ENCODE data around the gene STAT4. TPM values are rescaled to one million over a fixed set of nuclear protein-coding genes. Genes with fewer than 3 reads are reported as not detected.

STAT4 gene, protein sequence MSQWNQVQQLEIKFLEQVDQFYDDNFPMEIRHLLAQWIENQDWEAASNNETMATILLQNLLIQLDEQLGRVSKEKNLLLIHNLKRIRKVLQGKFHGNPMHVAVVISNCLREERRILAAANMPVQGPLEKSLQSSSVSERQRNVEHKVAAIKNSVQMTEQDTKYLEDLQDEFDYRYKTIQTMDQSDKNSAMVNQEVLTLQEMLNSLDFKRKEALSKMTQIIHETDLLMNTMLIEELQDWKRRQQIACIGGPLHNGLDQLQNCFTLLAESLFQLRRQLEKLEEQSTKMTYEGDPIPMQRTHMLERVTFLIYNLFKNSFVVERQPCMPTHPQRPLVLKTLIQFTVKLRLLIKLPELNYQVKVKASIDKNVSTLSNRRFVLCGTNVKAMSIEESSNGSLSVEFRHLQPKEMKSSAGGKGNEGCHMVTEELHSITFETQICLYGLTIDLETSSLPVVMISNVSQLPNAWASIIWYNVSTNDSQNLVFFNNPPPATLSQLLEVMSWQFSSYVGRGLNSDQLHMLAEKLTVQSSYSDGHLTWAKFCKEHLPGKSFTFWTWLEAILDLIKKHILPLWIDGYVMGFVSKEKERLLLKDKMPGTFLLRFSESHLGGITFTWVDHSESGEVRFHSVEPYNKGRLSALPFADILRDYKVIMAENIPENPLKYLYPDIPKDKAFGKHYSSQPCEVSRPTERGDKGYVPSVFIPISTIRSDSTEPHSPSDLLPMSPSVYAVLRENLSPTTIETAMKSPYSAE
- 1 to 10 TPM; 2.5 to 7.9 TPM for total RNA-seq
- 1 to 10 TPM in 1 of 2 donors, under 1 TPM in 1; 0.85 to 3.8 TPM for polyA plus RNA-seq

DNA sequence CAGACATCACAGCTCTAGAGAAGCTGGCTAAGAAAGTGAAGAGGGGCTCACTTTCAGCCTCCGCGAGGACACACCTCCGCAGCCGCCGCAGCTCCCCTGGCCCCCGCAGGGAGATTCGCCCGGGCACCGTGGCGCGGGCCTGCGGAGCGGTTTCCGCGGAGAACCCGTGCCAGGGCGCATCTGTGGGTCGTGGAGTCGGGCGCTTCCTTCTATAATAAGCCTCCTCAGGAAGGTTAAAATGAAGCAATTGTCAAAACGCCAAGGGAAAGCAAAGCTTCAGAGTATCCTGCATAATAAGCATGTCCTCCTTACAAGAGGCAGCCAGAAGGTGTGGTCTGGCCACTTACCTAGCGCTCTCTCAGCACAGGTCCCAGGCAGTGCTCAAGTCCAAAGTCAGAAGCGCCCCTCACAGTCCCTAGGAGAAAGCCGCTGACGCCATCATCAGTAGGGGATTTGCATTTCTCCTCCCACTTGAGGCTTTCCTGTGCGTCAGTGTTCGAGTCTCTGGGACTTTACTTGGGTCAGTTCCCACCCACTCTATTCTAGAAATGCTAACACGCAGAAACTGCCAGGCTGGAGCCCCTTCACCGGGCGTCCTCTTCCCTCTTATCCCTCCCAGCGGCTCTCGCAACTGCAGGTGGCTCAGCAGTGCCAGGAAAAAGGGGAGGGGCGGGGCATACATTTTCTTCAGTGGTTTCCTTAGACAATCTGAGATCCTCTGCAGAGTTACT, at the start of gene STAT4:
Gene STAT4 (minus strand): TSS at position 395 of the 731 bp plus-strand sequence. CDS start 2,791 bp downstream, outside the sequence.
- Histone ChIP-seq H3K27me3 (ENCODE audit: control insufficient read depth in 4 of 4, insufficient read depth in 4 of 4, low read length in 3 of 4) (no peaks in the 10 kb centered on the region), H3K4me3 (ENCODE audit: low read depth in 1 of 3, low read length in 3 of 3) (peak within 1 kb of the TSS; percentile 50 to 63 (median 56)), H3K27ac (ENCODE audit: low read depth in 1 of 2, low read length in 2 of 2) (peak within 1 kb of the TSS in 1 of 2 donors; percentile 37), H3K9me3 (ENCODE audit: control insufficient read depth in 4 of 4, low read length in 3 of 4) (no peaks in the 10 kb centered on the region), H3K4me1 (ENCODE audit: control insufficient read depth in 4 of 4, insufficient read depth in 4 of 4, low read length in 3 of 4) (peaks cover 0 to 14% (median 7%) of the 10 kb centered on the region in 4 donors), H3K9ac (ENCODE audit: low read depth in 1 of 2, low read length in 2 of 2) (peak within 1 kb of the TSS; percentile 30 to 55), H3K36me3 (ENCODE audit: control insufficient read depth in 4 of 4, insufficient read depth in 3 of 4, low read depth in 1 of 4, low read length in 3 of 4) (no peaks in the 10 kb centered on the region)
- TF ChIP-seq GABPA (IDR thresholded peaks at IDR 0.05 in 1 of 2, conservative IDR thresholded peaks at IDR 0.05 in 1 of 2) = no peak
- TF ChIP-seq, protein P1, sequence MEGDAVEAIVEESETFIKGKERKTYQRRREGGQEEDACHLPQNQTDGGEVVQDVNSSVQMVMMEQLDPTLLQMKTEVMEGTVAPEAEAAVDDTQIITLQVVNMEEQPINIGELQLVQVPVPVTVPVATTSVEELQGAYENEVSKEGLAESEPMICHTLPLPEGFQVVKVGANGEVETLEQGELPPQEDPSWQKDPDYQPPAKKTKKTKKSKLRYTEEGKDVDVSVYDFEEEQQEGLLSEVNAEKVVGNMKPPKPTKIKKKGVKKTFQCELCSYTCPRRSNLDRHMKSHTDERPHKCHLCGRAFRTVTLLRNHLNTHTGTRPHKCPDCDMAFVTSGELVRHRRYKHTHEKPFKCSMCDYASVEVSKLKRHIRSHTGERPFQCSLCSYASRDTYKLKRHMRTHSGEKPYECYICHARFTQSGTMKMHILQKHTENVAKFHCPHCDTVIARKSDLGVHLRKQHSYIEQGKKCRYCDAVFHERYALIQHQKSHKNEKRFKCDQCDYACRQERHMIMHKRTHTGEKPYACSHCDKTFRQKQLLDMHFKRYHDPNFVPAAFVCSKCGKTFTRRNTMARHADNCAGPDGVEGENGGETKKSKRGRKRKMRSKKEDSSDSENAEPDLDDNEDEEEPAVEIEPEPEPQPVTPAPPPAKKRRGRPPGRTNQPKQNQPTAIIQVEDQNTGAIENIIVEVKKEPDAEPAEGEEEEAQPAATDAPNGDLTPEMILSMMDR (IDR thresholded peaks at IDR 0.05; ENCODE audit: low read depth, low read length, missing input control) = no peak
- TF ChIP-seq, protein P2, sequence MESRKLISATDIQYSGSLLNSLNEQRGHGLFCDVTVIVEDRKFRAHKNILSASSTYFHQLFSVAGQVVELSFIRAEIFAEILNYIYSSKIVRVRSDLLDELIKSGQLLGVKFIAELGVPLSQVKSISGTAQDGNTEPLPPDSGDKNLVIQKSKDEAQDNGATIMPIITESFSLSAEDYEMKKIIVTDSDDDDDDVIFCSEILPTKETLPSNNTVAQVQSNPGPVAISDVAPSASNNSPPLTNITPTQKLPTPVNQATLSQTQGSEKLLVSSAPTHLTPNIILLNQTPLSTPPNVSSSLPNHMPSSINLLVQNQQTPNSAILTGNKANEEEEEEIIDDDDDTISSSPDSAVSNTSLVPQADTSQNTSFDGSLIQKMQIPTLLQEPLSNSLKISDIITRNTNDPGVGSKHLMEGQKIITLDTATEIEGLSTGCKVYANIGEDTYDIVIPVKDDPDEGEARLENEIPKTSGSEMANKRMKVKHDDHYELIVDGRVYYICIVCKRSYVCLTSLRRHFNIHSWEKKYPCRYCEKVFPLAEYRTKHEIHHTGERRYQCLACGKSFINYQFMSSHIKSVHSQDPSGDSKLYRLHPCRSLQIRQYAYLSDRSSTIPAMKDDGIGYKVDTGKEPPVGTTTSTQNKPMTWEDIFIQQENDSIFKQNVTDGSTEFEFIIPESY (IDR thresholded peaks at IDR 0.05) = no peak
- TF ChIP-seq, protein P3, sequence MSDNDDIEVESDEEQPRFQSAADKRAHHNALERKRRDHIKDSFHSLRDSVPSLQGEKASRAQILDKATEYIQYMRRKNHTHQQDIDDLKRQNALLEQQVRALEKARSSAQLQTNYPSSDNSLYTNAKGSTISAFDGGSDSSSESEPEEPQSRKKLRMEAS (IDR thresholded peaks at IDR 0.05) = no peak
- TF ChIP-seq, protein P4, sequence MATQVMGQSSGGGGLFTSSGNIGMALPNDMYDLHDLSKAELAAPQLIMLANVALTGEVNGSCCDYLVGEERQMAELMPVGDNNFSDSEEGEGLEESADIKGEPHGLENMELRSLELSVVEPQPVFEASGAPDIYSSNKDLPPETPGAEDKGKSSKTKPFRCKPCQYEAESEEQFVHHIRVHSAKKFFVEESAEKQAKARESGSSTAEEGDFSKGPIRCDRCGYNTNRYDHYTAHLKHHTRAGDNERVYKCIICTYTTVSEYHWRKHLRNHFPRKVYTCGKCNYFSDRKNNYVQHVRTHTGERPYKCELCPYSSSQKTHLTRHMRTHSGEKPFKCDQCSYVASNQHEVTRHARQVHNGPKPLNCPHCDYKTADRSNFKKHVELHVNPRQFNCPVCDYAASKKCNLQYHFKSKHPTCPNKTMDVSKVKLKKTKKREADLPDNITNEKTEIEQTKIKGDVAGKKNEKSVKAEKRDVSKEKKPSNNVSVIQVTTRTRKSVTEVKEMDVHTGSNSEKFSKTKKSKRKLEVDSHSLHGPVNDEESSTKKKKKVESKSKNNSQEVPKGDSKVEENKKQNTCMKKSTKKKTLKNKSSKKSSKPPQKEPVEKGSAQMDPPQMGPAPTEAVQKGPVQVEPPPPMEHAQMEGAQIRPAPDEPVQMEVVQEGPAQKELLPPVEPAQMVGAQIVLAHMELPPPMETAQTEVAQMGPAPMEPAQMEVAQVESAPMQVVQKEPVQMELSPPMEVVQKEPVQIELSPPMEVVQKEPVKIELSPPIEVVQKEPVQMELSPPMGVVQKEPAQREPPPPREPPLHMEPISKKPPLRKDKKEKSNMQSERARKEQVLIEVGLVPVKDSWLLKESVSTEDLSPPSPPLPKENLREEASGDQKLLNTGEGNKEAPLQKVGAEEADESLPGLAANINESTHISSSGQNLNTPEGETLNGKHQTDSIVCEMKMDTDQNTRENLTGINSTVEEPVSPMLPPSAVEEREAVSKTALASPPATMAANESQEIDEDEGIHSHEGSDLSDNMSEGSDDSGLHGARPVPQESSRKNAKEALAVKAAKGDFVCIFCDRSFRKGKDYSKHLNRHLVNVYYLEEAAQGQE (IDR thresholded peaks at IDR 0.05) = no peak
- TF ChIP-seq SP1 (IDR thresholded peaks at IDR 0.05) = no peak
- TF ChIP-seq HNF4A (conservative IDR thresholded peaks at IDR 0.05) = no peak
- no peak for TF ChIP-seq FOXA2 (IDR thresholded peaks at IDR 0.05)
- TF ChIP-seq JUND (IDR thresholded peaks at IDR 0.05) = no peak
- no peak for TF ChIP-seq RXRA (IDR thresholded peaks at IDR 0.05)
- TF ChIP-seq EGR1 (IDR thresholded peaks at IDR 0.05; ENCODE audit: low read depth in 2 of 2) = no peak
- no peak for TF ChIP-seq YY1 (IDR thresholded peaks at IDR 0.05)
- TF ChIP-seq, protein P5, sequence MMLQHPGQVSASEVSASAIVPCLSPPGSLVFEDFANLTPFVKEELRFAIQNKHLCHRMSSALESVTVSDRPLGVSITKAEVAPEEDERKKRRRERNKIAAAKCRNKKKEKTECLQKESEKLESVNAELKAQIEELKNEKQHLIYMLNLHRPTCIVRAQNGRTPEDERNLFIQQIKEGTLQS (IDR thresholded peaks at IDR 0.05) = no peak
- TF ChIP-seq NR2F2 (IDR thresholded peaks at IDR 0.05) = no peak
- TF ChIP-seq RAD21 (IDR thresholded peaks at IDR 0.05) = no peak
- no peak for TF ChIP-seq HNF4G (IDR thresholded peaks at IDR 0.05)
- TF ChIP-seq FOXA1 (IDR thresholded peaks at IDR 0.05) = no peak
- no peak for TF ChIP-seq TAF1 (conservative IDR thresholded peaks at IDR 0.05)
- 6% methylated on average over 33 of the region's 33 CpGs for WGBS
- DNase-seq (ENCODE audit: low spot score) = peak; percentile 40

Measured in liver (tissue), 9 donors.